HepG2 (cell line): Measurements from ENCODE around the gene RSPH1. TPM values are rescaled to one million over a fixed set of nuclear protein-coding genes. Genes with fewer than 3 reads are reported as not detected.

Source experiments
- ATAC-seq: fragments of 200-7000 bp; cut with Tn5 transposase; 3 replicates; pipeline ENCODE4 v1.9.1; 2020; ENCODE audit warnings: mild to moderate bottlenecking, moderate library complexity
- BruUV-seq: library from RNA; stranded (reverse); fragments of 400-500 nt; replicated peaks from 2 replicates; lab custom pipeline; 2021; lab: Mats Ljungman, UMichigan
- CTCF ChIA-PET: fragments of 300-600 bp; formaldehyde crosslinking; extraction: SDS; loops from one replicate; lab custom pipeline; 2021; ENCODE audit warnings: low total read pairs, inconsistent platforms, low intra/inter-chr PET ratio; lab: Yijun Ruan, JAX
- POLR2A ChIA-PET: fragments of 350-600 bp; sonication (Branson Sonifier 250); formaldehyde crosslinking; loops from one replicate; lab custom pipeline; 2020; ENCODE audit warnings: antibody characterized with exemption, inconsistent platforms; lab: Yijun Ruan, JAX
- DNase-seq: peaks from one replicate; pipeline ENCODE4 v3.0.0-alpha.2; 2015; ENCODE audit warnings: low spot score
- FAIRE-seq: peaks from 3 replicates; lab custom pipeline; 2011; peaks lifted over from hg19 to GRCh38; lab: Jason Lieb, UNC
- H2AFZ ChIP-seq: one replicate; pipeline ENCODE4 v1.6.1; 2011; ENCODE audit warnings: low read length, inconsistent platforms
- H3K27ac ChIP-seq: fragments of 300-600 bp; 3 replicates; pipeline ENCODE4 v1.8.0; 2011; ENCODE audit warnings: mixed run types, mild to moderate bottlenecking, mixed read lengths, low read length, inconsistent platforms; ENCODE audit not compliant: insufficient read depth; ENCODE audit errors: extremely low read length
- H3K27me3 ChIP-seq, 2 experiments: fragments of 200-600 bp in 1 of 2; 2 replicates in 1 of 2; 3 replicates in 1 of 2; pipeline versions ENCODE4 v1.6.0 to v1.8.0; 2011; ENCODE audit warnings: low read length in 2 of 2, mild to moderate bottlenecking in 2 of 2, moderate library complexity in 2 of 2, inconsistent platforms in 1 of 2; ENCODE audit not compliant: insufficient read depth in 2 of 2, control insufficient read depth in 1 of 2
- H3K36me3 ChIP-seq, 2 experiments: fragments of 200-600 bp in 1 of 2; replicated peaks in 1 of 2; 2 replicates in 1 of 2; 3 replicates in 1 of 2; pipeline versions ENCODE4 v1.5.1 to v1.8.0; 2011; ENCODE audit warnings: low read length in 2 of 2, inconsistent platforms in 1 of 2; ENCODE audit not compliant: insufficient read depth in 2 of 2, control insufficient read depth in 1 of 2
- H3K4me1 ChIP-seq: 2 replicates; pipeline ENCODE4 v1.5.1; 2012; ENCODE audit warnings: low read length, inconsistent platforms; ENCODE audit not compliant: insufficient read depth
- H3K4me2 ChIP-seq: 2 replicates; pipeline ENCODE4 v1.6.0; 2011; ENCODE audit warnings: low read depth, low read length, inconsistent platforms
- H3K4me3 ChIP-seq, 3 experiments: fragments of 200-600 bp in 1 of 3; sonication (generic), shearing (Covaris generic) in 1 of 3; replicated peaks in 1 of 3; 2 replicates each; pipeline ENCODE4 v1.5.1; 2011 to 2016; ENCODE audit warnings: low read length in 3 of 3, inconsistent platforms in 2 of 3, low read depth in 2 of 3, mild to moderate bottlenecking in 2 of 3, control low read depth in 1 of 3, mixed read lengths in 1 of 3; ENCODE audit not compliant: insufficient read depth in 1 of 3
- H3K79me2 ChIP-seq: one replicate; pipeline ENCODE4 v1.6.1; 2011; ENCODE audit warnings: low read length, inconsistent platforms; ENCODE audit not compliant: insufficient read depth
- H3K9ac ChIP-seq: 2 replicates; pipeline ENCODE4 v1.6.0; 2011; ENCODE audit warnings: mild to moderate bottlenecking, low read depth, low read length, inconsistent platforms; ENCODE audit not compliant: insufficient read depth
- H3K9me3 ChIP-seq: 2 replicates; pipeline ENCODE4 v1.5.1; 2012; ENCODE audit warnings: mild to moderate bottlenecking, low read length
- H4K20me1 ChIP-seq: 2 replicates; pipeline ENCODE4 v1.6.0; 2011; ENCODE audit warnings: inconsistent platforms, mild to moderate bottlenecking, low read length, moderate library complexity; ENCODE audit not compliant: insufficient read depth
- IRF2 ChIP-seq: IDR thresholded peaks from 2 replicates; pipeline ENCODE4 v1.6.1; 2018; ENCODE audit warnings: missing genetic modification reagents, missing compliant biosample characterization
- SOX5 ChIP-seq: IDR thresholded peaks from 2 replicates; pipeline ENCODE4 v1.6.1; 2016; ENCODE audit warnings: borderline replicate concordance
- SP5 ChIP-seq: IDR thresholded peaks from 2 replicates; pipeline ENCODE4 v1.6.1; 2016; ENCODE audit warnings: low read depth, borderline replicate concordance
- ZNF484 ChIP-seq: sonication (generic); formaldehyde crosslinking; IDR thresholded peaks from 2 replicates; pipeline ENCODE4 v1.5.1; 2020; ENCODE audit warnings: mild to moderate bottlenecking, low read depth, missing genetic modification reagents, borderline replicate concordance
- ZNF546 ChIP-seq: sonication (generic); formaldehyde crosslinking; conservative IDR thresholded peaks from 2 replicates; pipeline ENCODE4 v1.8.1; 2023; ENCODE audit warnings: mild to moderate bottlenecking, missing genetic modification reagents
- ZNF749 ChIP-seq: sonication (generic); formaldehyde crosslinking; IDR thresholded peaks from 2 replicates; pipeline ENCODE4 v1.8.0; 2022; ENCODE audit warnings: mild to moderate bottlenecking, missing genetic modification reagents, moderate library complexity, borderline replicate concordance
- WGBS: methylation state at CpG from one replicate; pipeline ENCODE4 v1.1.6; 2017; ENCODE audit warnings: low lambda C conversion rate; 5-methylcytosine and 5-hydroxymethylcytosine counted together
- in situ Hi-C: cut with HindIII; loops from 2 replicates; pipeline ENCODE4 v1.10.0; 2017; ENCODE audit warnings: low pct_unique_long_range_greater_than_20kb; ENCODE audit not compliant: extremely low pct_ligation_motif_present
- intact Hi-C: fragments of 100-400 bp; cut with micrococcal nuclease; formaldehyde crosslinking; loops from one replicate; pipeline ENCODE4 v1.10.0; 2022; ENCODE audit not compliant: unreplicated experiment
- polyA plus RNA-seq, 8 experiments: library from polyadenylated mRNA; depleted of rRNA in 3 of 8; stranded (reverse) in 7 of 8; unstranded in 1 of 8; fragments of >200 nt; fragmentation: Illumina TruSeq in 4 of 8; extraction: Trizol in 4 of 8; gene quantifications; 2 replicates each; pipeline versions ENCODE4 v1.2.1 to v1.2.3, GENCODE V29; 2011 to 2016; ENCODE audit warnings: low read depth in 4 of 8, missing spikeins in 1 of 8, mixed read lengths in 1 of 8; ENCODE audit not compliant: insufficient read depth in 1 of 8
- total RNA-seq, 5 experiments: library from RNA; depleted of rRNA; stranded (reverse); fragments of >200 nt; fragmentation: Illumina TruSeq; extraction: Trizol; gene quantifications; 2 replicates each; pipeline ENCODE4 v1.2.3, GENCODE V29; 2016; ENCODE audit warnings: low read depth in 1 of 5
- TF ChIP-seq, protein P1 (sequence below): sonication (generic); formaldehyde crosslinking; IDR thresholded peaks from 2 replicates; pipeline ENCODE4 v1.9.0; 2021; ENCODE audit warnings: missing genetic modification reagents, mild to moderate bottlenecking, borderline replicate concordance
- TF ChIP-seq, protein P2 (sequence below): IDR thresholded peaks from 2 replicates; pipeline ENCODE4 v1.6.1; 2012; ENCODE audit warnings: inconsistent platforms
- TF ChIP-seq, protein P3 (sequence below): sonication (generic); formaldehyde crosslinking; IDR thresholded peaks from 2 replicates; pipeline ENCODE4 v1.8.0; 2022; ENCODE audit warnings: low read depth, missing genetic modification reagents

The RSPH1 gene
- total and polyA plus RNA-seq, 2 of the 13 experiments (the other 11 are each of a cell fraction or from before 2014, with no cell fraction given), result not detected

DNA sequence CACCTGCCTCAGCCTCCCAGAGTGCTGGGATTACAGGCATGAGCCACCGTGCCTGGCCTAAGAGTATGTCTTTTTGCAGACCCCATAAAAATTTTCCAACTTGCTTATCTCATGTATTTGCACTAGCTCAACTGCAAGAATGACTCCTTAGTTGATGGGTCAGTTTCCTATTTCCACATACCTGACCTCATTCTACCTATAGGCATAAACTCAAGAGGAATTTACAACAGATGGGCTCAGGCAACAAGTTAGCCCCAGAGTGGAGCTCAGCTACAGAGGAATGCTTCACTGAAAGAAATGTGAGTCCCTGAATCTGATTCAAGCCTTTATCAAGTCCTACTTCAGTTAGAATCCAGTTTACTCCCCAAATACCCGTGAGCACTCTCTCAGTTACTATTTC is 12.3 kb upstream of the RSPH1 start:
- FAIRE-seq (no peak), ATAC-seq (no peak), DNase-seq (no peak)
- no peak overlapping the region for H2AFZ ChIP-seq
- no peak overlapping the region for H3K4me3 ChIP-seq
- no peaks in the 10 kb centered on the region for H4K20me1 ChIP-seq
- H3K9ac ChIP-seq, result no peak overlapping the region
- 19% methylated on average over 2 of the region's 2 CpGs for WGBS
- TF ChIP-seq, protein P1, sequence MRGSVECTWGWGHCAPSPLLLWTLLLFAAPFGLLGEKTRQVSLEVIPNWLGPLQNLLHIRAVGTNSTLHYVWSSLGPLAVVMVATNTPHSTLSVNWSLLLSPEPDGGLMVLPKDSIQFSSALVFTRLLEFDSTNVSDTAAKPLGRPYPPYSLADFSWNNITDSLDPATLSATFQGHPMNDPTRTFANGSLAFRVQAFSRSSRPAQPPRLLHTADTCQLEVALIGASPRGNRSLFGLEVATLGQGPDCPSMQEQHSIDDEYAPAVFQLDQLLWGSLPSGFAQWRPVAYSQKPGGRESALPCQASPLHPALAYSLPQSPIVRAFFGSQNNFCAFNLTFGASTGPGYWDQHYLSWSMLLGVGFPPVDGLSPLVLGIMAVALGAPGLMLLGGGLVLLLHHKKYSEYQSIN (CRISPR knock-in tag), result no peak
- TF ChIP-seq, protein P2, sequence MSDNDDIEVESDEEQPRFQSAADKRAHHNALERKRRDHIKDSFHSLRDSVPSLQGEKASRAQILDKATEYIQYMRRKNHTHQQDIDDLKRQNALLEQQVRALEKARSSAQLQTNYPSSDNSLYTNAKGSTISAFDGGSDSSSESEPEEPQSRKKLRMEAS, result no peak
- no peak for TF ChIP-seq ZNF546 (CRISPR knock-in tag)
- TF ChIP-seq, protein P3, sequence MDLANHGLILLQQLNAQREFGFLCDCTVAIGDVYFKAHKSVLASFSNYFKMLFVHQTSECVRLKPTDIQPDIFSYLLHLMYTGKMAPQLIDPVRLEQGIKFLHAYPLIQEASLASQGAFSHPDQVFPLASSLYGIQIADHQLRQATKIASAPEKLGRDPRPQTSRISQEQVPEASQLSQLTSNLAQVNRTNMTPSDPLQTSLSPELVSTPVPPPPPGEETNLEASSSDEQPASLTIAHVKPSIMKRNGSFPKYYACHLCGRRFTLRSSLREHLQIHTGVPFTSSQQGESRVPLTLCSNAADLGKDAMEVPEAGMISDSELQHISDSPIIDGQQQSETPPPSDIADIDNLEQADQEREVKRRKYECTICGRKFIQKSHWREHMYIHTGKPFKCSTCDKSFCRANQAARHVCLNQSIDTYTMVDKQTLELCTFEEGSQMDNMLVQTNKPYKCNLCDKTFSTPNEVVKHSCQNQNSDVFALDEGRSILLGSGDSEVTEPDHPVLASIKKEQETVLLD, result no peak
- TF ChIP-seq ZNF484 (CRISPR knock-in tag), result no peak
- TF ChIP-seq SP5, result no peak
- TF ChIP-seq ZNF749, result no peak
- no peak for TF ChIP-seq IRF2 (CRISPR knock-in tag)
- no peak for TF ChIP-seq SOX5 (CRISPR knock-in tag)
- H3K27me3 ChIP-seq, result peaks cover 5 to 20% of the 10 kb centered on the region in 2 experiments; a peak in 4 of 5 replicates
- H3K27ac ChIP-seq, result no peak overlapping the region
- H3K4me2 ChIP-seq, result no peak overlapping the region
- H3K9me3 ChIP-seq, result no peaks in the 10 kb centered on the region
- H3K4me1 ChIP-seq, result no peaks in the 10 kb centered on the region
- ChIA-PET CTCF (no interaction called here), POLR2A (no interaction called here)
- no peaks in the 10 kb centered on the region for H3K79me2 ChIP-seq
- in situ Hi-C loops, result no loop called here
- no TSS peak for BruUV-seq
- H3K36me3 ChIP-seq, result no peaks in the 10 kb centered on the region
- intact Hi-C loops, result no loop called here
